A549 (cell line): ENCODE data around the gene ZNF22. TPM values are rescaled to one million over a fixed set of nuclear protein-coding genes. Genes with fewer than 3 reads are reported as not detected.

ENCODE experiments used
- ATAC-seq, 2 experiments: fragments of 200-7000 bp in 1 of 2; fragments of >200 bp in 1 of 2; cut with Nextera tagmentation in 1 of 2; cut with Tn5 transposase in 1 of 2; 3 replicates each; pipeline versions ENCODE4 v1.8.0 to v1.9.1; 2018 to 2020; ENCODE audit warnings: mild to moderate bottlenecking in 1 of 2, moderate library complexity in 1 of 2
- CTCF ChIA-PET: fragments of 300-600 bp; sonication (Branson Sonifier 250); formaldehyde crosslinking; extraction: SDS; loops from one replicate; lab custom pipeline; 2021; ENCODE audit warnings: antibody characterized with exemption, inconsistent platforms; lab: Yijun Ruan, JAX
- POLR2A ChIA-PET: fragments of 350-600 bp; formaldehyde crosslinking; extraction: SDS; loops from one replicate; lab custom pipeline; 2021; ENCODE audit warnings: antibody characterized with exemption, inconsistent platforms; lab: Yijun Ruan, JAX
- DNase-seq, 2 experiments: peaks; one replicate each; pipeline versions ENCODE4 v3.0.0 to v3.0.0-alpha.2; 2011 to 2016; ENCODE audit warnings: low read depth in 1 of 2, low spot score in 1 of 2
- FAIRE-seq: peaks from 2 replicates; lab custom pipeline; 2011; peaks lifted over from hg19 to GRCh38; lab: Jason Lieb, UNC
- H3K27ac ChIP-seq, 2 experiments: fragments of >200 bp; sonication (Bioruptor Twin); formaldehyde crosslinking; 3 replicates each; pipeline ENCODE4 v1.5.1; 2016 to 2017
- H3K4me1 ChIP-seq: fragments of >200 bp; sonication (Bioruptor Twin); formaldehyde crosslinking; 3 replicates; pipeline ENCODE4 v1.6.1; 2016
- H3K4me2 ChIP-seq: fragments of >200 bp; sonication (Bioruptor Twin); formaldehyde crosslinking; 3 replicates; pipeline ENCODE4 v1.6.1; 2016
- H3K4me3 ChIP-seq: fragments of >200 bp; sonication (Bioruptor Twin); formaldehyde crosslinking; 3 replicates; pipeline ENCODE4 v1.5.1; 2016
- H3K9me3 ChIP-seq: fragments of >200 bp; sonication (Bioruptor Twin); formaldehyde crosslinking; 3 replicates; pipeline ENCODE4 v1.6.1; 2016
- BHLHE40 ChIP-seq: IDR thresholded peaks from 2 replicates; pipeline ENCODE4 v1.6.1; 2012; ENCODE audit warnings: low read depth, low read length, inconsistent platforms
- CBX2 ChIP-seq: fragments of 200-600 bp; sonication (generic); IDR thresholded peaks from 2 replicates; pipeline ENCODE4 v1.6.1; 2016; ENCODE audit warnings: low read depth, mild to moderate bottlenecking, borderline replicate concordance
- CBX8 ChIP-seq: fragments of 200-600 bp; sonication (generic); IDR thresholded peaks from 2 replicates; pipeline ENCODE4 v1.6.1; 2016
- CHD2 ChIP-seq: fragments of 150-350 bp; IDR thresholded peaks from 2 replicates; pipeline ENCODE4 v1.6.1; 2014; ENCODE audit warnings: low read length; ENCODE audit not compliant: partially characterized antibody
- HOXB13 ChIP-seq: fragments of 250-450 bp; sonication (Bioruptor Pico); IDR thresholded peaks from 2 replicates; pipeline ENCODE4 v1.5.0; 2020; ENCODE audit warnings: low read depth, mild to moderate bottlenecking, moderate library complexity
- JUN ChIP-seq, 2 experiments: fragments of >200 bp; sonication (Bioruptor Twin); formaldehyde crosslinking; IDR thresholded peaks; 2 replicates in 1 of 2; 3 replicates in 1 of 2; pipeline ENCODE4 v1.6.1; 2016 to 2017
- MYC ChIP-seq: IDR thresholded peaks from 2 replicates; pipeline ENCODE4 v1.6.1; 2012; ENCODE audit warnings: mild to moderate bottlenecking, inconsistent platforms, low read length, improper control_type of control experiment, borderline replicate concordance
- NFE2L2 ChIP-seq: fragments of 150-350 bp; conservative IDR thresholded peaks from 2 replicates; pipeline ENCODE4 v1.6.1; 2014; ENCODE audit warnings: low read length
- NPAS2 ChIP-seq: fragments of 250-450 bp; sonication (Bioruptor Pico); IDR thresholded peaks from 2 replicates; pipeline ENCODE4 v1.8.0; 2022; ENCODE audit warnings: mild to moderate bottlenecking, moderate library complexity, borderline replicate concordance
- NR3C1 ChIP-seq: fragments of >200 bp; sonication (Bioruptor Twin); formaldehyde crosslinking; IDR thresholded peaks from 3 replicates; pipeline ENCODE4 v1.6.1; 2017
- POLR2A ChIP-seq: IDR thresholded peaks from 2 replicates; pipeline ENCODE4 v1.6.1; 2012; ENCODE audit warnings: mild to moderate bottlenecking, low read length
- RAD21 ChIP-seq, 2 experiments: fragments of >200 bp in 1 of 2; sonication (Bioruptor Twin) in 1 of 2; formaldehyde crosslinking in 1 of 2; IDR thresholded peaks in 1 of 2; conservative IDR thresholded peaks in 1 of 2; 2 replicates in 1 of 2; 3 replicates in 1 of 2; pipeline ENCODE4 v1.6.1; 2012 to 2018; ENCODE audit warnings: inconsistent platforms in 1 of 2
- RARB ChIP-seq: fragments of 250-450 bp; sonication (Bioruptor Pico); IDR thresholded peaks from 2 replicates; pipeline ENCODE4 v1.8.0; 2021; ENCODE audit warnings: mild to moderate bottlenecking, moderate library complexity
- RFX5 ChIP-seq: fragments of 450-650 bp; IDR thresholded peaks from 2 replicates; pipeline ENCODE4 v1.7.1; 2014; ENCODE audit warnings: antibody characterized with exemption, mild to moderate bottlenecking, moderate library complexity
- SREBF2 ChIP-seq: fragments of 450-650 bp; IDR thresholded peaks from 2 replicates; pipeline ENCODE4 v1.6.1; 2014; ENCODE audit warnings: mild to moderate bottlenecking, moderate library complexity
- TP53 ChIP-seq: fragments of 250-450 bp; sonication (Bioruptor Pico); IDR thresholded peaks from 2 replicates; pipeline ENCODE4 v1.5.0; 2021; ENCODE audit warnings: mild to moderate bottlenecking, moderate library complexity
- ZC3H11A ChIP-seq: fragments of 450-650 bp; IDR thresholded peaks from 2 replicates; pipeline ENCODE4 v1.6.1; 2014; ENCODE audit warnings: antibody characterized with exemption, mild to moderate bottlenecking
- ZNF302 ChIP-seq: fragments of 250-450 bp; sonication (Bioruptor Pico); IDR thresholded peaks from 2 replicates; pipeline ENCODE4 v1.9.0; 2021; ENCODE audit warnings: inconsistent platforms, mild to moderate bottlenecking, moderate library complexity
- WGBS: methylation state at CpG from one replicate; pipeline ENCODE4 v1.1.6; 2017; ENCODE audit errors: missing lambda C conversion rate; 5-methylcytosine and 5-hydroxymethylcytosine counted together
- polyA plus RNA-seq, 4 experiments: library from polyadenylated mRNA; depleted of rRNA in 3 of 4; stranded (reverse); fragments of >200 nt; fragmentation: RNase III in 1 of 4; extraction: RNeasy Plus Mini Kit Qiagen cat#74134 plus additional on column Dnase treatment in 1 of 4; gene quantifications; 2 replicates in 3 of 4; 3 replicates in 1 of 4; pipeline ENCODE4 v1.2.3, GENCODE V29; 2011 to 2017
- TF ChIP-seq, protein P1 (sequence below): fragments of 250-450 bp; sonication (Bioruptor Pico); IDR thresholded peaks from 2 replicates; pipeline ENCODE4 v1.5.0; 2021; ENCODE audit warnings: mild to moderate bottlenecking, moderate library complexity, borderline replicate concordance
- TF ChIP-seq, protein P2 (sequence below): IDR thresholded peaks from 2 replicates; pipeline ENCODE4 v1.6.1; 2012; ENCODE audit warnings: low read depth, borderline replicate concordance
- TF ChIP-seq, protein P3 (sequence below): fragments of 150-350 bp; IDR thresholded peaks from 2 replicates; pipeline ENCODE4 v1.6.1; 2014; ENCODE audit warnings: low read depth, mild to moderate bottlenecking, low read length
- TF ChIP-seq, protein P4 (sequence below): fragments of 250-450 bp; sonication (Bioruptor Pico); IDR thresholded peaks from 2 replicates; pipeline ENCODE4 v1.5.0; 2020; ENCODE audit warnings: low read depth, mild to moderate bottlenecking, moderate library complexity
- TF ChIP-seq, protein P5 (sequence below): fragments of >200 bp; sonication (Bioruptor Twin); formaldehyde crosslinking; IDR thresholded peaks from 3 replicates; pipeline ENCODE4 v1.6.1; 2016

The ZNF22 gene
- polyA plus RNA-seq, 2 of the 4 experiments (the other 2 are of a cell fraction) = 8.5 to 13.0 TPM

DNA sequence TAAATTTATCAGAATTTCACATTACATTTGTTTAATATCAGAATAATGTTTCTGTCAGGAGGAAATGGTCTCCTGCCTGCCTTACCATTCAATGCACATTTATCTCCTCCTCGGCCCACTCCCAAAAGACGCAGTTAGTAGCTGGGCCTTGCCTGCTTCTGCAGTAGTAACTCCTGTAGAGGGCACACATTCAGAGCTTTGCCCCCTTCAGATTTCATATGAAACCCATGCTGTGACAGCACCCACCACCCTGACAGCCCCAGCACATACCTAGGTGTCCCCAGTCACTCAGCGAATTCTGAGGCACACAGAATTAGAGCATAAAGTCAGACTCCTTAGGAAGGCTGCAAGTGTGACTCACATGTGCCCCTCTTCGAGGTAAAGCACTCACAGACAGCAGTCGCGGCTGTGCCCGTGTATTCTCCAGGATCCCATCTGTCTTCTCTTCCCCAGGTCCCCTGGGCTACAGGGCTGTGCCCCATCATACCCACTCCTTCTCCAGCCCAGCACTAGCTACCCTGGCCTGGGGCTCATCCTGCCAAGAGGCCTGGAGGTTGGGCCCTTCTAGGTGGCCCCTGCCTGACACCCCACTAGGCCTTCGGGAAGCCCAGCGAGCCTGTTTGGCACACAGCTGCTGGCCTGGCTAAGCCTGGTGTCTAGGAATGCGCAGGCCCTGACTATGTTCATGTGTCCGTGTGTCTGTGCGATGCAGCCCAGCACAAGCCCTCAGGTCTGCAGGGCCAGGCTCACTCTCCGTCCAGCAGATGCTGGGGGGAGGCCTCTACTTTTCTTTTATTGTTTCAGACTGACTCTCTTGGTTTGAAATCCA lies 17.4 kb upstream of the ZNF22 start:
- Histone ChIP-seq H3K4me3 (no peak overlapping the region), H3K9me3 (no peaks in the 10 kb centered on the region), H3K4me2 (no peak overlapping the region), H3K4me1 (peaks cover 53% of the 10 kb centered on the region), H3K27ac (peak overlapping the region; percentile 82 to 92; a peak in 5 of 6 replicates)
- TF ChIP-seq CBX8 (no peak), ZC3H11A (no peak), SREBF2 (no peak), POLR2A (no peak)
- FAIRE-seq = no peak
- WGBS = 96% methylated on average over 11 of the region's 13 CpGs
- POLR2A ChIA-PET = no interaction called here
- DNase-seq = no peak
- ATAC-seq = no peak
- CTCF ChIA-PET = interaction anchor here (1.0 to 1.1 kb wide), 2 partner anchors 17 to 51 kb away, joined by 3 to 4 read pairs; no protein-coding TSS in a partner anchor

DNA sequence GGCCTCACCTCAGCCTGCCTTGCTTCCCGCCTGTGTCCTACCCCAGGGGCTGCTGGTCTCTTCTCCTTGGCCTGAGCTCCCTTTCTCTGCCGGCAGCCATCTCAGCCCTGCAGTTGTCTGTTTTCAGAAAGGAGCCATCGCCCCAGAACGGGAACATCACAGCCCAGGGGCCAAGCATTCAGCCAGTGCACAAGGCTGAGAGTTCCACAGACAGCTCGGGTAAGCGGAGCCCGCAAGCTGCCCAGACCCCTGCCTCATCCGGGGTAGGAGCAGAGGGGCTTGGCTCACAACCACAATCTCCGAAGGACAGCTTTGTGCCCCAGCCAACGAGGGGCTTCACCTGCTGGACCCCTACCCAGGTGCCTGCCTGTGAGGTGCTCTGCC lies 16.8 kb upstream of the ZNF22 start:
- ChIA-PET POLR2A (no interaction called here), CTCF (interaction anchor here (1.0 kb wide), 1 partner anchor 51 kb away, joined by 4 read pairs; no protein-coding TSS in a partner anchor)
- Histone ChIP-seq H3K4me1 (peaks cover 47% of the 10 kb centered on the region), H3K4me2 (no peak overlapping the region), H3K9me3 (no peaks in the 10 kb centered on the region), H3K27ac (peak overlapping the region in 1 of 2 experiments; percentile 92; a peak in 2 of 6 replicates), H3K4me3 (no peak overlapping the region)
- TF ChIP-seq, protein P1, sequence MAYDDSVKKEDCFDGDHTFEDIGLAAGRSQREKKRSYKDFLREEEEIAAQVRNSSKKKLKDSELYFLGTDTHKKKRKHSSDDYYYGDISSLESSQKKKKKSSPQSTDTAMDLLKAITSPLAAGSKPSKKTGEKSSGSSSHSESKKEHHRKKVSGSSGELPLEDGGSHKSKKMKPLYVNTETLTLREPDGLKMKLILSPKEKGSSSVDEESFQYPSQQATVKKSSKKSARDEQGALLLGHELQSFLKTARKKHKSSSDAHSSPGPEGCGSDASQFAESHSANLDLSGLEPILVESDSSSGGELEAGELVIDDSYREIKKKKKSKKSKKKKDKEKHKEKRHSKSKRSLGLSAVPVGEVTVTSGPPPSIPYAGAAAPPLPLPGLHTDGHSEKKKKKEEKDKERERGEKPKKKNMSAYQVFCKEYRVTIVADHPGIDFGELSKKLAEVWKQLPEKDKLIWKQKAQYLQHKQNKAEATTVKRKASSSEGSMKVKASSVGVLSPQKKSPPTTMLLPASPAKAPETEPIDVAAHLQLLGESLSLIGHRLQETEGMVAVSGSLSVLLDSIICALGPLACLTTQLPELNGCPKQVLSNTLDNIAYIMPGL = no peak
- no peak for TF ChIP-seq NR3C1
- WGBS = 92% methylated on average over 8 of the region's 10 CpGs
- FAIRE-seq (no peak), ATAC-seq (no peak), DNase-seq (no peak)

DNA sequence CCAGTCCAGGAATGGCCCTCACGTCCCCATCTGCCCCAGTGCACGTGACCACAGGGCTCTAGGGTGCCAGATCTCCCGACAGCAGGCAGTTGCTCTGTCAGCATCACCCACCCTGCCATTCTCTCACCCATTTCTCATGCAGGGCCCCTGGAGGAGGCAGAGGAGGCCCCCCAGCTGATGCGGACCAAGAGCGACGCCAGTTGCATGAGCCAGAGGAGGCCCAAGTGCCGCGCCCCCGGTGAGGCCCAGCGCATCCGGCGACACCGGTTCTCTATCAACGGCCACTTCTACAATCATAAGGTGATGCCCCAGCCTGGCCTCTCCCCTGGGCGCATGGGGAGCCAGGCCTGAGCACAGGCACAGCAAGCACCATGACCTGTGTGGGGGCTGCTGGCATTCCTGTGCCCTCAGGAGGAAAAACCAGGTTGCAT lies 16.0 kb upstream of the ZNF22 start:
- FAIRE-seq = no peak
- H3K4me1 ChIP-seq = peaks cover 39% of the 10 kb centered on the region
- H3K9me3 ChIP-seq = no peaks in the 10 kb centered on the region
- H3K27ac ChIP-seq = peak overlapping the region; percentile 26 to 92; a peak in 1 of 6 replicates
- no peak overlapping the region for H3K4me2 ChIP-seq
- ChIA-PET CTCF (interaction anchor here (0.9 kb wide), 1 partner anchor 10 kb away, joined by 3 read pairs; no protein-coding TSS in a partner anchor), POLR2A (no interaction called here)
- 88% methylated on average over 6 of the region's 15 CpGs for WGBS
- no peak for DNase-seq
- H3K4me3 ChIP-seq = no peak overlapping the region
- ATAC-seq = no peak
- TF ChIP-seq RFX5 (no peak), ZNF302 (CRISPR knock-in tag) (no peak), NFE2L2 (no peak), NPAS2 (CRISPR knock-in tag) (no peak), HOXB13 (CRISPR knock-in tag) (no peak), JUN (IDR thresholded peaks at IDR 0.05) (no peak), CHD2 (no peak), TP53 (CRISPR knock-in tag) (no peak), RAD21 (conservative IDR thresholded peaks at IDR 0.05 in 1 of 2, IDR thresholded peaks at IDR 0.05 in 1 of 2) (no peak), BHLHE40 (no peak), MYC (no peak), CBX2 (no peak), RARB (CRISPR knock-in tag) (no peak)
- TF ChIP-seq, protein P2, sequence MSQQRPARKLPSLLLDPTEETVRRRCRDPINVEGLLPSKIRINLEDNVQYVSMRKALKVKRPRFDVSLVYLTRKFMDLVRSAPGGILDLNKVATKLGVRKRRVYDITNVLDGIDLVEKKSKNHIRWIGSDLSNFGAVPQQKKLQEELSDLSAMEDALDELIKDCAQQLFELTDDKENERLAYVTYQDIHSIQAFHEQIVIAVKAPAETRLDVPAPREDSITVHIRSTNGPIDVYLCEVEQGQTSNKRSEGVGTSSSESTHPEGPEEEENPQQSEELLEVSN = no peak
- TF ChIP-seq, protein P3, sequence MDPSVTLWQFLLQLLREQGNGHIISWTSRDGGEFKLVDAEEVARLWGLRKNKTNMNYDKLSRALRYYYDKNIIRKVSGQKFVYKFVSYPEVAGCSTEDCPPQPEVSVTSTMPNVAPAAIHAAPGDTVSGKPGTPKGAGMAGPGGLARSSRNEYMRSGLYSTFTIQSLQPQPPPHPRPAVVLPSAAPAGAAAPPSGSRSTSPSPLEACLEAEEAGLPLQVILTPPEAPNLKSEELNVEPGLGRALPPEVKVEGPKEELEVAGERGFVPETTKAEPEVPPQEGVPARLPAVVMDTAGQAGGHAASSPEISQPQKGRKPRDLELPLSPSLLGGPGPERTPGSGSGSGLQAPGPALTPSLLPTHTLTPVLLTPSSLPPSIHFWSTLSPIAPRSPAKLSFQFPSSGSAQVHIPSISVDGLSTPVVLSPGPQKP = no peak
- TF ChIP-seq, protein P4, sequence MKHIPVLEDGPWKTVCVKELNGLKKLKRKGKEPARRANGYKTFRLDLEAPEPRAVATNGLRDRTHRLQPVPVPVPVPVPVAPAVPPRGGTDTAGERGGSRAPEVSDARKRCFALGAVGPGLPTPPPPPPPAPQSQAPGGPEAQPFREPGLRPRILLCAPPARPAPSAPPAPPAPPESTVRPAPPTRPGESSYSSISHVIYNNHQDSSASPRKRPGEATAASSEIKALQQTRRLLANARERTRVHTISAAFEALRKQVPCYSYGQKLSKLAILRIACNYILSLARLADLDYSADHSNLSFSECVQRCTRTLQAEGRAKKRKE (CRISPR knock-in tag) = no peak
- TF ChIP-seq, protein P5, sequence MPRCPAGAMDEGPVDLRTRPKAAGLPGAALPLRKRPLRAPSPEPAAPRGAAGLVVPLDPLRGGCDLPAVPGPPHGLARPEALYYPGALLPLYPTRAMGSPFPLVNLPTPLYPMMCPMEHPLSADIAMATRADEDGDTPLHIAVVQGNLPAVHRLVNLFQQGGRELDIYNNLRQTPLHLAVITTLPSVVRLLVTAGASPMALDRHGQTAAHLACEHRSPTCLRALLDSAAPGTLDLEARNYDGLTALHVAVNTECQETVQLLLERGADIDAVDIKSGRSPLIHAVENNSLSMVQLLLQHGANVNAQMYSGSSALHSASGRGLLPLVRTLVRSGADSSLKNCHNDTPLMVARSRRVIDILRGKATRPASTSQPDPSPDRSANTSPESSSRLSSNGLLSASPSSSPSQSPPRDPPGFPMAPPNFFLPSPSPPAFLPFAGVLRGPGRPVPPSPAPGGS = no peak
